ENCODE results near the gene CLDN3. TPM values are rescaled to one million over a fixed set of nuclear protein-coding genes. Genes with fewer than 3 reads are reported as not detected.
"Not testable (repeated sequence)": the region's sequence is repeated elsewhere in the genome, so short reads cannot be mapped to it uniquely, and the experiment has no call there.

CLDN3 gene
- total and polyA plus RNA-seq, 10 donors = 0.13 to 0.26 (median 0.26) TPM; not detected in 7

DNA sequence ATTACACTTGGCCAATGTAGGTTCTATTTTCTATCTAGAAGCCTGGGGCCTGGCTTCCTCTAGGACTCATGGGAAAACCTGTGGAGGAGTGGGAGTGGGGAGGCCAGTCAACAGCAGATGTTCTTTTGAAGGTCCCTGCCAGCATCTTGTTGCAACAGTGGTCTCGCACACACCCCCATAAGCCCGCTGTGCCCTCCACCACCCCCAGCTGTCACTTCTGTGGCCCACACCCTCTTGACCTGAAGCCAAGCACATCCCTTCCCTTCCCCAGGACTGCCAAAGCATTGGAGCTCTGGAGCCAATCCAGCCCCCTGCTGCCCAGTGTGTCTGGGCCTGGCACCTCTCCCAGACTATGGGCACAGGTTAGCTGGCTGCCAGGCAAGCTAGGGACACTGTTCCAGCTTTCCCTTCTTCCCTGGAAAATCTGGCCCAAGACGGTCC lies 48.7 kb downstream of the CLDN3 start:
- intact Hi-C loops (cut with DNase I; ENCODE audit: low total_unique reads) = no loop called here
- WGBS, 5 donors = 66 to 79% (median 74%) methylated on average over 2 to 3 of the region's 3 CpGs

DNA sequence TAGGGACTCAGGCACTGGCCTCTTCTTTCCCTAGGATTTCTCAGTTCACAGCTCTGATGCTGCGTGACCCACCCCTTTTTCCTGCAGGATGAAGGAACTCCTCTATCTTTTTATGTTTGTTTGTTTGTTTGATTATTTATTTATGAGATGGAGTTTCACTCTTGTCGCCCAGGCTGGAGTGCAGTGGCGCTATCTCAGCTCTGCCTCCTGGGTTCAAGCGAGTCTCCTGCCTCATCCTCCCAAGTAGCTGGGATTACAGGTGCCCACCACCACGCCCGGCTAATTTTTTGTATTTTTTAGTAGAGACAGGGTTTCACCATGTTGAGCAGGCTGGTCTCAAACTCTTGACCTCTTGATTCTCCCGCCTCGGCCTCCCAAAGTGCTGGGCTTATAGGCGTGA lies 49.6 kb downstream of the CLDN3 start:
- intact Hi-C loops (cut with DNase I; ENCODE audit: low total_unique reads) = not testable (repeated sequence)

More for the DNA sequence above, 48.7 kb downstream of the CLDN3 start:
- Histone ChIP-seq H3K9me3 (no peaks in the 10 kb centered on the region), H3K27ac (no peak overlapping the region), H3K4me1 (peaks cover 12 to 43% (median 31%) of the 10 kb centered on the region in 6 donors), H3K27me3 (replicated peaks in 1 of 7) (peaks cover 0 to 53% (median 8%) of the 10 kb centered on the region in 7 donors), H3K4me3 (no peak overlapping the region), H3K36me3 (no peaks in the 10 kb centered on the region)
- no peak for DNase-seq
- TF ChIP-seq POLR2A (IDR thresholded peaks at IDR 0.05) = no peak
- TF ChIP-seq, protein P1, sequence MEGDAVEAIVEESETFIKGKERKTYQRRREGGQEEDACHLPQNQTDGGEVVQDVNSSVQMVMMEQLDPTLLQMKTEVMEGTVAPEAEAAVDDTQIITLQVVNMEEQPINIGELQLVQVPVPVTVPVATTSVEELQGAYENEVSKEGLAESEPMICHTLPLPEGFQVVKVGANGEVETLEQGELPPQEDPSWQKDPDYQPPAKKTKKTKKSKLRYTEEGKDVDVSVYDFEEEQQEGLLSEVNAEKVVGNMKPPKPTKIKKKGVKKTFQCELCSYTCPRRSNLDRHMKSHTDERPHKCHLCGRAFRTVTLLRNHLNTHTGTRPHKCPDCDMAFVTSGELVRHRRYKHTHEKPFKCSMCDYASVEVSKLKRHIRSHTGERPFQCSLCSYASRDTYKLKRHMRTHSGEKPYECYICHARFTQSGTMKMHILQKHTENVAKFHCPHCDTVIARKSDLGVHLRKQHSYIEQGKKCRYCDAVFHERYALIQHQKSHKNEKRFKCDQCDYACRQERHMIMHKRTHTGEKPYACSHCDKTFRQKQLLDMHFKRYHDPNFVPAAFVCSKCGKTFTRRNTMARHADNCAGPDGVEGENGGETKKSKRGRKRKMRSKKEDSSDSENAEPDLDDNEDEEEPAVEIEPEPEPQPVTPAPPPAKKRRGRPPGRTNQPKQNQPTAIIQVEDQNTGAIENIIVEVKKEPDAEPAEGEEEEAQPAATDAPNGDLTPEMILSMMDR (IDR thresholded peaks at IDR 0.05 in 8 of 11, conservative IDR thresholded peaks at IDR 0.05 in 3 of 11) = no peak
- no peak for TF ChIP-seq POLR2AphosphoS5 (IDR thresholded peaks at IDR 0.05)

DNA sequence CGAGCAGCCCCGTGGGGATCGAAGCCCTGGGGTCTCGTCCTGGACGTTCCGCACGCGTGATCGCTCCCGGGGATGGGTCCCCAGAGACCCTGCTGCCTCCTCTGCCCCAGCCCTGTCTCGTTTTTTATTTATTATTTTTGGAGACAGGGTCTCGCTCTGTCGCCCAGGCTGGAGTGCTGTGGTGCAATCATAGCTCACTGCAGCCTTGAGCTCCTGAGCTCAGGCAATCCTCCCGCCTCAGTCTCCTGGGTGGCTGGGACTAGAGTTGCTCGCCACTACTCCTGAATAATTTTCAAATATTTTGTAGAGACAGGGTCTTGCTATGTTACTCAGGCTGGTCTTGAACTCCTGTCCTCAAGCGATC lies 50.3 kb downstream of the CLDN3 start:
- DNase-seq = no peak
- 10 to 23% (median 18%) methylated on average over 6 to 16 of the region's 16 CpGs for WGBS, 5 donors
- H3K36me3 ChIP-seq = peaks cover 0 to 7% (median 0%) of the 10 kb centered on the region in 6 donors

More for the DNA sequence above, 49.6 kb downstream of the CLDN3 start:
- DNase-seq, H3K4me3 ChIP-seq, H3K9me3 ChIP-seq, H3K36me3 ChIP-seq, H3K27ac ChIP-seq: not testable (repeated sequence)
- peaks cover 12 to 47% (median 27%) of the 10 kb centered on the region in 6 donors for H3K4me1 ChIP-seq
- WGBS, 5 donors = 91 to 98% (median 92%) methylated on average over 9 of the region's 9 CpGs
- H3K27me3 ChIP-seq (replicated peaks in 1 of 7) = peaks cover 0 to 56% (median 8%) of the 10 kb centered on the region in 7 donors

More for the DNA sequence above, 50.3 kb downstream of the CLDN3 start:
- Histone ChIP-seq H3K27ac (no peak overlapping the region), H3K4me3 (peak overlapping the region in 7 of 8 donors; percentile 13 to 96 (median 75)), H3K27me3 (replicated peaks in 1 of 7) (peaks cover 0 to 59% (median 8%) of the 10 kb centered on the region in 7 donors), H3K4me1 (peaks cover 12 to 48% (median 27%) of the 10 kb centered on the region in 6 donors), H3K9me3 (no peaks in the 10 kb centered on the region)
- TF ChIP-seq POLR2AphosphoS5 (IDR thresholded peaks at IDR 0.05) (no peak), POLR2A (IDR thresholded peaks at IDR 0.05) (no peak)
- TF ChIP-seq, protein P1 (IDR thresholded peaks at IDR 0.05 in 8 of 11, conservative IDR thresholded peaks at IDR 0.05 in 3 of 11) = no peak
- intact Hi-C loops (cut with DNase I; ENCODE audit: low total_unique reads) = no loop called here

Small RNA genes within 50 kb of the gene (small RNA-seq; reads per million reads assigned to genes)
- gene RN7SL265P = 0 reads per million in 4 donors

Other genes starting within 250 kb of the CLDN3 start
- 10 to 100 TPM; 47.9 to 61.4 (median 56.4) TPM for gene BAZ1B, start 248.0 kb downstream of the CLDN3 start, total RNA-seq
- 10 to 100 TPM in 2 of 3 donors, 1 to 10 TPM in 1; 9.2 to 22.3 (median 10.9) TPM for gene BAZ1B, start 248.0 kb downstream of the CLDN3 start, polyA plus RNA-seq
- gene BCL7B, start 212.6 kb downstream of the CLDN3 start, total RNA-seq = 10 to 100 TPM; 43.6 to 79.2 (median 66.5) TPM
- gene BCL7B, start 212.6 kb downstream of the CLDN3 start, polyA plus RNA-seq = 10 to 100 TPM; 40.1 to 64.3 (median 43.2) TPM
- gene TBL2, start 191.7 kb downstream of the CLDN3 start, total RNA-seq = 10 to 100 TPM; 20.5 to 31.2 (median 29.3) TPM
- gene TBL2, start 191.7 kb downstream of the CLDN3 start, polyA plus RNA-seq = 10 to 100 TPM in 1 of 3 donors, 1 to 10 TPM in 2; 8.1 to 11.2 (median 9.2) TPM
- gene MLXIPL, start 145.7 kb downstream of the CLDN3 start, total RNA-seq = under 1 TPM in 1 of 7 donors, not detected in 6; 0.23 TPM
- under 1 TPM; 0.09 to 0.20 (median 0.13) TPM for gene MLXIPL, start 145.7 kb downstream of the CLDN3 start, polyA plus RNA-seq
- gene VPS37D, start 102.4 kb downstream of the CLDN3 start, total RNA-seq = 1 to 10 TPM in 4 of 7 donors, under 1 TPM in 3; 0.23 to 1.6 (median 1.0) TPM
- gene VPS37D, start 102.4 kb downstream of the CLDN3 start, polyA plus RNA-seq = 1 to 10 TPM in 1 of 3 donors, under 1 TPM in 2; 0.80 to 1.0 (median 0.86) TPM
- 10 to 100 TPM in 2 of 7 donors, 1 to 10 TPM in 5; 5.6 to 12.7 (median 8.6) TPM for gene DNAJC30, start 86.8 kb downstream of the CLDN3 start, total RNA-seq
- gene DNAJC30, start 86.8 kb downstream of the CLDN3 start, polyA plus RNA-seq = 10 to 100 TPM in 1 of 3 donors, 1 to 10 TPM in 2; 6.1 to 10.3 (median 8.7) TPM
- gene BUD23, start 86.7 kb downstream of the CLDN3 start, total RNA-seq = 10 to 100 TPM; 44.2 to 54.8 (median 54.0) TPM
- 10 to 100 TPM; 62.5 to 71.4 (median 70.7) TPM for gene BUD23, start 86.7 kb downstream of the CLDN3 start, polyA plus RNA-seq
- gene STX1A, start 50.6 kb downstream of the CLDN3 start, total RNA-seq = 1 to 10 TPM; 4.2 to 7.8 (median 5.6) TPM
- gene STX1A, start 50.6 kb downstream of the CLDN3 start, polyA plus RNA-seq = 1 to 10 TPM; 1.3 to 3.1 (median 1.8) TPM
- 10 to 100 TPM; 11.4 to 26.0 (median 20.6) TPM for gene ABHD11, start 31.5 kb downstream of the CLDN3 start, total RNA-seq
- 10 to 100 TPM; 13.3 to 17.6 (median 16.3) TPM for gene ABHD11, start 31.5 kb downstream of the CLDN3 start, polyA plus RNA-seq
- gene CLDN4, start 60.7 kb upstream of the CLDN3 start, total RNA-seq = 1 to 10 TPM in 1 of 7 donors, under 1 TPM in 5, not detected in 1; 0.13 to 1.0 (median 0.24) TPM
- gene CLDN4, start 60.7 kb upstream of the CLDN3 start, polyA plus RNA-seq = under 1 TPM; 0.33 to 0.77 (median 0.39) TPM
- 1 to 10 TPM; 1.4 to 8.5 (median 4.4) TPM for gene METTL27, start 72.2 kb upstream of the CLDN3 start, total RNA-seq
- 1 to 10 TPM in 1 of 3 donors, under 1 TPM in 2; 0.59 to 2.6 (median 0.67) TPM for gene METTL27, start 72.2 kb upstream of the CLDN3 start, polyA plus RNA-seq
- gene TMEM270, start 90.9 kb upstream of the CLDN3 start, total RNA-seq = not detected
- gene TMEM270, start 90.9 kb upstream of the CLDN3 start, polyA plus RNA-seq = not detected

Measured in spleen (tissue), 11 donors.